ENCODE measurements around the gene EZH1.

DNA sequence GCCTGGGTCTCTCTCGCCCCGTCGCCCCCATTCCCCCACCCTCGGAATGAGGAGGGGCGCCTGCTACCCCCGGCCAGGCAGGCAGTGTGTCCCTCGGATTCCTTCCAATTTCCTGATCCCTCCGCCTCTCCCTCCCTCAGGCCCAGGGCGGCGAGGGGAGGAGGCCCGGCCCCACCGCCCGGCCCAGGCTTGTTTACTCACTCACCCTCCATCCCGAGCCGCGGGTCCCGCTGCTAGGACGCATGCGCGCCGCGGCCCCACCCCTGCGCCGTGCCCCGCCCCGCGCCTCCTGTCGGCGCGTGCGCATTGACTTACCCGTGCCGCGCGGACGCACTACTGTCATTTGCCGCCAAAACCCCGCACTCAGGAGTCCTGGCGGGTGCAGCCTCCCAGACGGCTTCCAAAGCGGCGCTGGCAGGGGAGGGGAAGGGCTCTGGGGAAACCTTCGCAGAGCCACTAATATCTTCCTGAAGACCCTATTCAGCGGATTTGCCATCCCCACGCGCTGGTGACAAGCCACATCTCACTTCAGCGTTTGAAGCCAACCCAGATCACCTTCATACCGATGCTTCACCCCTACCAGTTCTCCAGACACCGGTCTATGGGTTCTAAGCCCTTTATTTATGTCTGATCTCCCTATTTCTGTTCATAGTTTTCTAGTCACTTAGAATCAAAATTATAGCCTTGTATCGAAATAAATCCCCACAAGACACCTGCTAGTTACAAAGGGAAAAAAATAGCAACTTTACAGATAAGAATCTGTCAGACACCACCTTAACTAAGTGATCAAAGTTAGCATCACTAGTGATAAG, at the start of gene EZH1:
- TF ChIP-seq CTCF (IDR thresholded peaks at IDR 0.05 in 4 of 5, conservative IDR thresholded peaks at IDR 0.05 in 1 of 5) (peak in 4 of 5 experiments; percentile 19 to 36 (median 28)), POLR2A (IDR thresholded peaks at IDR 0.05) (peak; percentile 79 to 91)
